Right atrium auricular region (tissue), 2 donors: Measurements from ENCODE around the gene RTTN. TPM values are rescaled to one million over a fixed set of nuclear protein-coding genes. Genes with fewer than 3 reads are reported as not detected.

Source experiments
- DNase-seq: peaks from one replicate; pipeline ENCODE4 v3.0.0-alpha.2; 2019; ENCODE audit warnings: low spot score
- H3K27ac ChIP-seq, 2 donors: fragments of 200-600 bp; sonication (generic); 1 replicate in 1 of 2; 2 replicates in 1 of 2; pipeline ENCODE4 v1.5.1; 2016 to 2019
- H3K27me3 ChIP-seq, 2 donors: fragments of 200-600 bp; sonication (generic); one replicate each; pipeline versions ENCODE4 v1.5.1 to v1.6.0; 2017 to 2019
- H3K36me3 ChIP-seq: fragments of 200-600 bp; sonication (generic); one replicate; pipeline ENCODE4 v1.5.1; 2016
- H3K4me1 ChIP-seq, 2 donors: fragments of 200-600 bp; sonication (generic); one replicate each; pipeline versions ENCODE4 v1.5.1 to v1.6.0; 2017 to 2019
- H3K4me3 ChIP-seq, 2 donors: fragments of 200-600 bp; sonication (generic); 1 replicate in 1 of 2; 2 replicates in 1 of 2; pipeline ENCODE4 v1.5.1; 2017 to 2019; ENCODE audit warnings: mild to moderate bottlenecking in 1 of 2, moderate library complexity in 1 of 2
- H3K9me3 ChIP-seq, 2 donors: fragments of 200-600 bp; sonication (generic); one replicate each; pipeline ENCODE4 v1.5.1; 2019
- total RNA-seq, 2 donors: library from RNA; depleted of rRNA; stranded (reverse); fragments of >200 nt; gene quantifications; one replicate each; pipeline ENCODE4 v1.1.0, GENCODE V29; 2016
- TF ChIP-seq, protein P1 (sequence below), 2 donors: fragments of 200-600 bp; sonication (generic); IDR thresholded peaks; one replicate each; pipeline ENCODE4 v1.5.1; 2019; ENCODE audit warnings: antibody characterized with exemption in 2 of 2

The RTTN gene
- total RNA-seq, 2 donors from 2014 or later, result 6.3 to 8.0 TPM

DNA sequence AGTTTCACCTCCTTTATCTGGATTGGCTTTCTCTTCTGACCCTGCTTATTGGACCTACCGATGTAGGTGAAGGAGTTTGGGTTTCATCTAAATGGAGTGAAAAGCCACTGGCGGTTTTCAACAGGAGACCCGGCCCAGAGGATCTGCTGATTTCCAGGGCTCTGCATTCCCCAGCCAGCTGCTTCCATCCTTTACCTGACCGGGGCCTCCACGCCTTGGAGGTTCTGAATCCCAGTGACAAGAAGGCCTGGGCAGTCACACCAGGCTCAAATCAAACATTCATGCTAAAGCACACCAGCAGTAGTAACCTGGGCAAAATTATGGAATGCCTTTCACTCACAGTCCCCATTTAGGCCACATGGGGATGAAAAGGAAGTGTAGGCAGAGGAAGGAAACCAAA is 30.0 kb upstream of the RTTN start:
- Histone ChIP-seq H3K27ac (peak overlapping the region in 1 of 2 donors; percentile 72), H3K4me1 (peaks cover 0 to 9% of the 10 kb centered on the region in 2 donors)
- TF ChIP-seq, protein P1, sequence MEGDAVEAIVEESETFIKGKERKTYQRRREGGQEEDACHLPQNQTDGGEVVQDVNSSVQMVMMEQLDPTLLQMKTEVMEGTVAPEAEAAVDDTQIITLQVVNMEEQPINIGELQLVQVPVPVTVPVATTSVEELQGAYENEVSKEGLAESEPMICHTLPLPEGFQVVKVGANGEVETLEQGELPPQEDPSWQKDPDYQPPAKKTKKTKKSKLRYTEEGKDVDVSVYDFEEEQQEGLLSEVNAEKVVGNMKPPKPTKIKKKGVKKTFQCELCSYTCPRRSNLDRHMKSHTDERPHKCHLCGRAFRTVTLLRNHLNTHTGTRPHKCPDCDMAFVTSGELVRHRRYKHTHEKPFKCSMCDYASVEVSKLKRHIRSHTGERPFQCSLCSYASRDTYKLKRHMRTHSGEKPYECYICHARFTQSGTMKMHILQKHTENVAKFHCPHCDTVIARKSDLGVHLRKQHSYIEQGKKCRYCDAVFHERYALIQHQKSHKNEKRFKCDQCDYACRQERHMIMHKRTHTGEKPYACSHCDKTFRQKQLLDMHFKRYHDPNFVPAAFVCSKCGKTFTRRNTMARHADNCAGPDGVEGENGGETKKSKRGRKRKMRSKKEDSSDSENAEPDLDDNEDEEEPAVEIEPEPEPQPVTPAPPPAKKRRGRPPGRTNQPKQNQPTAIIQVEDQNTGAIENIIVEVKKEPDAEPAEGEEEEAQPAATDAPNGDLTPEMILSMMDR (IDR thresholded peaks at IDR 0.05), result no peak

GRCh38 chr18:70234667-70235459 is 29.4 kb upstream of the RTTN start:
- Histone ChIP-seq H3K36me3 (no peaks in the 10 kb centered on the region), H3K9me3 (no peaks in the 10 kb centered on the region), H3K4me1 (peaks cover 0 to 9% of the 10 kb centered on the region in 2 donors), H3K4me3 (no peak overlapping the region), H3K27me3 (no peaks in the 10 kb centered on the region), H3K27ac (peak overlapping the region; percentile 31 to 72)
- TF ChIP-seq, protein P1 (IDR thresholded peaks at IDR 0.05), result no peak
- no peak for DNase-seq

More for the DNA sequence above, 30.0 kb upstream of the RTTN start:
- Histone ChIP-seq H3K4me3 (no peak overlapping the region), H3K36me3 (no peaks in the 10 kb centered on the region), H3K27me3 (no peaks in the 10 kb centered on the region), H3K9me3 (no peaks in the 10 kb centered on the region)
- no peak for DNase-seq

DNA sequence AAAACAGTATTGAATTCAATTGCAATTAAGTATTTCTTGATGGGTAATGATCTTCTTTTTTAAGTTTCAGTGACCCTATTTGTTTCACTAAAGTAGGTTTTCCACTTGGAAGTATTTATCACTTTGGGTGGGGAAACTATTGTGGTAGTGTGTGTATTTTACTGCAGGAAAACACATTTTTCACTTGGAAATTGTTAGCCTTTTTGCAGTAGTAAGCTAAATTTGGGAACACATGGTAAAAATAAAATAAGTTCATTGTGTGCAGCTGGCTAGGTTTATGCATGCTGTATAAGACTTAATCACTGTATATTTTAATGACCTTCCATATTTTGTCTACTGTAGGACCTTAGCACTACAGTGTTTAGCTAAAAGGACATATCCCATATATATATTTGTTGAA is 28.5 kb upstream of the RTTN start:
- no peak overlapping the region for H3K4me3 ChIP-seq
- no peaks in the 10 kb centered on the region for H3K9me3 ChIP-seq
- peaks cover 0 to 9% of the 10 kb centered on the region in 2 donors for H3K4me1 ChIP-seq
- TF ChIP-seq, protein P1 (IDR thresholded peaks at IDR 0.05), result no peak
- no peaks in the 10 kb centered on the region for H3K27me3 ChIP-seq
- H3K27ac ChIP-seq, result peak overlapping the region in 1 of 2 donors; percentile 72
- no peak for DNase-seq
- H3K36me3 ChIP-seq, result no peaks in the 10 kb centered on the region

DNA sequence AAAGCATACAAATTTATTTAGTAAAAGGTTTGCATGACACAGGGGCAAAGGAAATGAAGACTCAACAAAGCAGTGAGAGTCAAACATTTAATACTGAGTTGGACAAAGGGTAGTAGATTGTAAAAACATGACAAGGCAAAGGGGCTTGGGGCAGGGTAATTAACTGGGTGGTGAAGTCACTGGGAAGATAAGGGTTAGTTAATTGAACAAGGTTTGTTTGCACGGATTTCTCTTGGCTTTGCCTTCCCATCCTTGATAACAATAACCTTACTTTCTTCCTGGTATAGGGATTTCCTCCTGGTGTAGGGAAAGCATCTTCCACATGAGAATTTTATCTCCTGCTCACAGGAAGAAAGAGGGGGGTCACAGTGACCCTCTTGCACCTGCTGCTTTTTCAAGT is 26.8 kb upstream of the RTTN start:
- H3K4me3 ChIP-seq, result no peak overlapping the region
- no peaks in the 10 kb centered on the region for H3K27me3 ChIP-seq
- TF ChIP-seq, protein P1 (IDR thresholded peaks at IDR 0.05), result no peak
- H3K9me3 ChIP-seq, result peaks cover 9 to 11% of the 10 kb centered on the region in 2 donors
- no peak overlapping the region for H3K27ac ChIP-seq
- no peaks in the 10 kb centered on the region for H3K36me3 ChIP-seq
- DNase-seq, result no peak
- H3K4me1 ChIP-seq, result peaks cover 0 to 9% of the 10 kb centered on the region in 2 donors

GRCh38 chr18:70229639-70230038 is 24.2 kb upstream of the RTTN start:
- no peak overlapping the region for H3K4me3 ChIP-seq
- no peaks in the 10 kb centered on the region for H3K4me1 ChIP-seq
- TF ChIP-seq, protein P1 (IDR thresholded peaks at IDR 0.05), result no peak
- H3K9me3 ChIP-seq, result peaks cover 13 to 18% of the 10 kb centered on the region in 2 donors
- DNase-seq, result no peak
- H3K27me3 ChIP-seq, result no peaks in the 10 kb centered on the region
- H3K36me3 ChIP-seq, result no peaks in the 10 kb centered on the region
- H3K27ac ChIP-seq, result no peak overlapping the region
